GM18508 (cell line): ENCODE results near the gene TBC1D22A.

Source experiments
- ATAC-seq: cut with Tn5 transposase; IDR thresholded peaks from one replicate; pipeline ENCODE4 v1.9.1; 2021; ENCODE audit warnings: moderate number of reproducible peaks; ENCODE audit not compliant: insufficient read depth, unreplicated experiment

The TBC1D22A gene

DNA sequence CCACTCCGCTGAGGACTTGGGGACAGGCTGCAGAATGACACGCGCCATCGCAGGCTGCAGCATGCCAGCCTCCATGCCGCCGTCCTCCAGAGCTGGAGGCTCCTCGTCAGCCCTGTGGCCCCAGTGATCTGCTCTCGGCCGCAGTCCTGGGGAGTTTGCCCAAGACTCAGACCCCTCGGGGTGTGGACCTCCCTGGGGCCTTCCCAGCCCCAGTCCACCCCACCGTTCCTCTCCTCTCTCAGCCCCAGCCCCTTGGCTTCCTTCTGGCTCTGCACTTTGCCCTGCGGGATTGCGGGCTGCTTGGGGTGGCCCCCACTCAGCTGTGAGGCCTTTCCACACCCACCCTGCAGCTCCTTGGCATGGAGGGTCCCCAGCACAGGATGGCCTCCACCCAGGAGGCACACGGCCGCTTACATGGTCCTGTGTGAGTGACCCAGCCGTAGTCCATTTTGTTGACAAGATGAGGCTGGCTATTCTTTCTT, 414.9 kb downstream of the TBC1D22A start:
- ATAC-seq = no peak

DNA sequence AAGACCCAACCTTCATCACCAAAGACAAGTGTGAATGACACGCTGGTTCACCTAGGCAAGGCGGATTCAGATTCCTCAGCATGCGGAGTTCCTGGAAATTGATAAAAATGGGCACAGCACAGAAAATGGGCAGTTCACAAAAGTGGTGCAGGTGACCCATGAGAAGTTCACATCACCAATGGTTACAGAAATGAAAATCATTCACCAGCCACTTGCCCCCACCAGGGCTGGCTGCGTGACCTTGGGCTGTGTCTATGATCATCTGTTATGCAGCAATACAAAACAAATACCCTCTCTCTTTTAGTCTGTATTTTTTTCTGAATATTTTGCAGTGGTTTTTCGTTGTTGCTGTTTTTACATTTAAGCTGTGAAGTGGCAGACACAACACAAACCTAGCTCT, 415.9 kb downstream of the TBC1D22A start:
- ATAC-seq = no peak

GRCh38 chr22:47180796-47181195, 418.3 kb downstream of the TBC1D22A start:
- ATAC-seq = no peak

- ATAC-seq = no peak
Measured at GRCh38 chr22:47187176-47187957, 424.9 kb downstream of the TBC1D22A start.

GRCh38 chr22:47188261-47189055, 426.0 kb downstream of the TBC1D22A start:
- no peak for ATAC-seq

- ATAC-seq = no peak
Measured at GRCh38 chr22:47189056-47189916, 426.8 kb downstream of the TBC1D22A start.

- ATAC-seq = no peak
Measured at GRCh38 chr22:47190276-47190956, 428.0 kb downstream of the TBC1D22A start.

DNA sequence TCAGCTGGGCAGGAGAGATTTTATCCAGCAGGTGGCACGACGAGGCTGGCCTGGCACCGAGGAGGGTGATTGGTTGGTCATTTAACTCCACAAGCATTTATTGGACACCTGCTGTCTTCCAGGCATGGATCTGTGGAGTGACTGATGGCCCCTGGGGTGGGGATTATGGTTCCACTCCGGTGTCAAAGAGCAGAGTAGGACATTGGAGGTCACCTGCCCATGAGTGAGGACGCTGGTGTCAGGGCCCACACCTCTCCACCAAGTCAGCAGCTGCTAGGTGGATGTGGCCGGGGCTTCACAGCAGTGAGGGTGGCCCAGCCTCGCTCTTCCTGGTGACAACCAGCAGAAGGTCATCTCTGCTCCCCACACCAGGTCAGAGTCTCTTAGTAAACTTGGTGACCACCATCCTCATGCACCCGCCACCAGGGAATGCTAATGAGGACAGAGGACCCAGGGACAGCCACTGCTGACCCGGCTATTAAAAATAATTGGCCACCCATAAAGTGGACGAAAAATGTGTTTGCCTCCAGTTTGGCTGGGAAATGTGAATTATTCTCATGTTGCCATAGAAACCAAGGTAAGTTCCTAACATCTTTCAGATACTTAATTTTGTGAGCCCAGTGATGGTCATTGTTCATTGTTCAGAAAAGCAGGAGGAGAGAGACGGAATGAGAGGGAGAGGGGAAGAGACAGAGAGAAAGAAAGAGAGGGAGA, 428.7 kb downstream of the TBC1D22A start:
- ATAC-seq = no peak

DNA sequence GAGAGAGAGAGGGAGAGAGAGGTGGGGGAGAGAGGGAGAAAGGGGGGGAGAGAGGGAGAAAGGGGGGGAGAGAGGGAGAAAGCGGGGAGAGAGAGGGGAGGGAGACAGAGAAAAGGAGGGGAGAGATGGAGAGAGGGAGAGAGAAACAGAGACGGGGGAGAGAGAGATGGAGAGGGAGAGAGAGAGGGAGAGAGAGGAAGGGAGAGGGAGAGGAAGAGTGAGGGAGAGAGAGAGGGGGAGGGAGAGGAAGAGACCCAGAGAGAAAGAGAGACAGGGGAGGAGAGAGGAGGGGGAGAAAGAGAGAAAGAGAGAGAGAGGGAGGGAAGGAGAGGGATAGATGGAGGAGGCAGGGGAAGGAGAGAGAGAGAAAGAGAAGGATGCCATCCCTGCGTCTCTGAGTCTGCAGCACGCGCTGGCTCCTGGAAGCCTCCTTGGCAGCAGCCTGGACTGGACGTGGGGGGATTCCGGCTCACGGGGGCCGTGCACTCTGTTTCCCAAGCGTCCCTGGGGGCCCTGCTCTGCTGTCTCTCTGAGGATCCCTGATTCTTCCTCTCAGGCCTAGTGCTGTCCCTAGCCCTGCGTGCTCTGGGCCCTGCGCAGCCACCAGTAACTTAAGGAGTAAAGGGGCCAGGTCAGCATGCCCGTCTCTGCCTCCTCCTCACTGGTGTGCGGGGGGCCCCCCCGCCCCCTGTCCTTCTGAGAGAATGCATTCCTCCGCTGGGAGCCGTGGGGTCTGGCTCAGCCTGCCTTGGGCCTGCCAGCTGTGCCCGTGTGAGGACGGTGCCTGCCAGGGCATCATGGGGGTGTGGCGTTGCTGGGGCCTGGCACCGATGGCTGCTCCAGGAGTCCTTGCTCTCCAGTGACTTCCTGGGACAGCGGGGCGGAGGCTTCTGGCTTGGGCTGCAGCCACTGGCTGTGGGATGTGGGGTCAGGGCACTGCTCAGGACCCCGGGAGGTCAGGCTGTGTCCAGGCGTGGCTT, 429.5 kb downstream of the TBC1D22A start:
- ATAC-seq = no peak

DNA sequence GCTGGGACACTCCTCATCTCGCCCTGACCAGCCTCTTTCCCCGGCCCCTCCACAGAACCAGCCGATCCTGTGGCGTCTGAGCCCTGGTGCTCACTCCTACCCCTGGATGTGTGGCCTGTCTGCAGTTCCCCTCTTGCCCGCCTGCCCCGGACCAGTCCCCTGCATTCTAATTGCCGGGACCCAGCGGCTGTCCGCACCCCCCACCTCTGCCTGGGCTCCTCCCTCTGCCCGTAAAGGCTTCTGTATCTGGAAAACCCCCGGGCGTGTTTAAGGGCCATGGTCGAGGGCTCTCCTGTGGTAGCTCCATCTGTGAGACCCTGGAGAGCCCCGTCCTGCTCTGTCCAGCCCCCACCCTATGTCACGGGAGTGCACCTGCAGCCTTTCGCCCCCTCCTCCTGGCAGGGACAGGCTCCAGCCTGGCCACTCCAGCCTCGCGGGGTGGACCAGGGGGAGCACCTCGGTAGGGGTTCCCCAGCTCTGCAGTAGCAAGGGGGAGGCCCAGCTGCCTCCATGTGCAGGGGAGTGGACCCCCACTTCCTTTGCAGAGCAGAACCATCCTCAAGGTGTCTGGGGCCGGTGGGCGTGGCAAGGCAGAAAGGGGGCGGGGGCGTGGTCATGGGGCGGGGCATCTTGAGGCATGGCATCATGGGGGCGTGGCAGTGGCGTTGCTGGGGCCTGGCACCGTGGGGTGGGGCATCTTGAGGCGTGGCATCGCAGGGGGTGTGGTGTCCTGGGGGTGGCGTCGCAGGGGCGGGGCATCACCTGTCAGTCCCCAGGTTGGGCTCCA, 430.4 kb downstream of the TBC1D22A start:
- ATAC-seq = no peak

GRCh38 chr22:47193606-47194329, 431.3 kb downstream of the TBC1D22A start:
- ATAC-seq = no peak

- ATAC-seq = no peak
Measured at GRCh38 chr22:47194476-47195155, 432.2 kb downstream of the TBC1D22A start.

DNA sequence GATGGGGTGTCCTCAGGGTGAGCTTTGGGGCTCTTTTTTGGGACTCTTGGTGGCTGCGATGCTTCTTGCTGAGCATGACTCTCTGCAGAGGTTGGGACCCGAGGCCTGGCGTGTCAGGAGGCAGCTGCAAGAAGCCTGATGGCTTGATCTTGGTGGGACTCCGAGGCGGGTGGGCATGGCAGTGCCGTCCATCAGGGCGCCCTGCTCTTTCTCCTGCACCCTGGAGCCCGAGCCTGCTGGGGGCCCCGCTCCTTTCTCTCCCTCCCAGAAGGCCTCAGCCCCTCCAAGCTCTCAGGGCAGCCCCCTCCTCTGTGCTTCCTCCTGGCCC, 432.7 kb downstream of the TBC1D22A start:
- no peak for ATAC-seq

GRCh38 chr22:47195484-47196165, 433.2 kb downstream of the TBC1D22A start:
- ATAC-seq = no peak

DNA sequence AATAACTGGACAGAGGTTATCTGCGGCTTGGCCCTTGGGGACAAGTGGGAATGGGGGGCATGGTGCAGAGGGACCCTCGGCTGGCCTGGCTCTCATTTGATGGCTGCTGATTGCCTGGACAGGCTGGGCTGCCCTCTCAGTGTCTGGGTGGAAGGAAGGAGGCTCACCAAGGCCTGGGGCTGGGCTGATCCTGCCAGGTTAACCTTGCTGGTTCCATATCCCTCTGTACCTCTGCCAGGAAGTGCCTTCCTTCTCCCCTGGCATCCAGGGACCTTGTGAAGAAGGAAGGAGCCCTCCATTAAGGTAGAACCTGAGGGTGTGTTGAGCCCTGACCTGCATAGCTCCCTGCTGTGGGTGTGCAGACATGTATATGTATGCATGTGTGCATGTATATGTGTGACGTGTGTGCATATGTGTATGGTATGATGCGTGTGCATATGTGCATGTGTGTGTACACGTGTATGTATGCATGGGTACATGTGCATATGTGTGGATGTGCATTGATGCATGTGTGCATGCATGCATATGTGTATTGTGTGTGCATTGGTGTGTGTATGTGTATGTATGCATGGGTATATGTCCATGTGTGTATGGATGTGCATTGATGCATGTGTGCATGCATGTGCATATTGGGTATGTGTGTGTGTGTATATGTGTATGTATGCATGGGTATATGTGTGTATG, 433.9 kb downstream of the TBC1D22A start:
- no peak for ATAC-seq
